ENCODE measurements around the gene RFC1. TPM values are rescaled to one million over a fixed set of nuclear protein-coding genes. Genes with fewer than 3 reads are reported as not detected.

The RFC1 gene
- total RNA-seq, 1 experiment from 2014 or later, result 56.8 TPM

DNA sequence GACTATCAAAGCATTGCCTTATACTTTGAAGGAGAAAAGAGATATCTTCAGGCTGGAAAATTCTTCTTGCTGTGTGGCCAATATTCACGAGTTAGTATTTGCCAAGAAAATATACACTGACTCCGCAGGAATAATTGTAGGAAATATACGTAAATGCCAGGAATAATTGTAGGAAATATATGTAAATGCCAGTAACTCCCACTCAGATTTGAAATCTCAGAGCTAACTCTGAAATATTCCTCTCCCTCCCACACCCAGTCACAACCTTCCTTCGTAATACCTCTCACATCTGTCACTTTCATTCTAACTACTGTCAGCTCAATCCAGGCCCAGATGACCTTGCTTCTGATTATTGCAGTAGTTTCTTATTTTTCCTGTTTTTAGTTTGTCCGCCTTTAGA lies 110.3 kb downstream of the RFC1 start:
- Histone ChIP-seq H3K9ac (ENCODE audit: extremely low read depth, insufficient read length, low read length) (no peak overlapping the region), H2BK120ac (ENCODE audit: low read depth, low read length, poor library complexity, severe bottlenecking) (no peak overlapping the region), H3K79me2 (ENCODE audit: insufficient read depth, low read length) (no peaks in the 10 kb centered on the region), H3K23me2 (ENCODE audit: insufficient read length, low read depth, low read length, poor library complexity, severe bottlenecking) (no peaks in the 10 kb centered on the region), H2BK20ac (ENCODE audit: low read depth, low read length, poor library complexity, severe bottlenecking) (no peak overlapping the region), H2BK5ac (ENCODE audit: insufficient read length, low read length) (no peak overlapping the region), H2BK12ac (ENCODE audit: insufficient read length, low read depth, low read length) (no peak overlapping the region), H3K27ac (ENCODE audit: insufficient read length, low read depth, low read length) (no peak overlapping the region), H3K4ac (ENCODE audit: low read depth, low read length) (no peak overlapping the region), H4K20me1 (ENCODE audit: control insufficient read depth, insufficient read depth, insufficient read length) (no peaks in the 10 kb centered on the region), H3K9me3 (ENCODE audit: control insufficient read depth, low read depth, low read length) (no peaks in the 10 kb centered on the region), H3K23ac (ENCODE audit: insufficient read length, low read depth, low read length) (no peak overlapping the region), H2AK5ac (ENCODE audit: insufficient read length, low read length) (no peak overlapping the region), H3K79me1 (ENCODE audit: insufficient read depth, low read depth, low read length, poor library complexity, severe bottlenecking) (no peaks in the 10 kb centered on the region), H3K56ac (ENCODE audit: insufficient read length, low read depth, low read length) (no peak overlapping the region), H4K5ac (ENCODE audit: insufficient read length, low read depth, low read length) (no peak overlapping the region), H3K27me3 (ENCODE audit: insufficient read depth, low read length) (no peaks in the 10 kb centered on the region), H3T11ph (ENCODE audit: low read length) (no peak overlapping the region), H4K91ac (ENCODE audit: insufficient read length, low read depth, low read length) (no peak overlapping the region), H3K4me1 (ENCODE audit: insufficient read depth, low read length) (no peaks in the 10 kb centered on the region), H4K8ac (replicated peaks; ENCODE audit: insufficient read length, low read depth, low read length) (no peak overlapping the region), H3K14ac (ENCODE audit: insufficient read depth, low read length) (no peak overlapping the region), H3K18ac (ENCODE audit: insufficient read length, low read depth, low read length) (no peak overlapping the region), H2BK15ac (ENCODE audit: low read depth, low read length) (no peak overlapping the region), H2AFZ (ENCODE audit: low read length) (no peak overlapping the region), H3K4me2 (ENCODE audit: insufficient read depth, insufficient read length, low read length) (no peak overlapping the region)
- no peak overlapping the region for H3K4me3 Mint-ChIP-seq
- TF ChIP-seq, protein P1, sequence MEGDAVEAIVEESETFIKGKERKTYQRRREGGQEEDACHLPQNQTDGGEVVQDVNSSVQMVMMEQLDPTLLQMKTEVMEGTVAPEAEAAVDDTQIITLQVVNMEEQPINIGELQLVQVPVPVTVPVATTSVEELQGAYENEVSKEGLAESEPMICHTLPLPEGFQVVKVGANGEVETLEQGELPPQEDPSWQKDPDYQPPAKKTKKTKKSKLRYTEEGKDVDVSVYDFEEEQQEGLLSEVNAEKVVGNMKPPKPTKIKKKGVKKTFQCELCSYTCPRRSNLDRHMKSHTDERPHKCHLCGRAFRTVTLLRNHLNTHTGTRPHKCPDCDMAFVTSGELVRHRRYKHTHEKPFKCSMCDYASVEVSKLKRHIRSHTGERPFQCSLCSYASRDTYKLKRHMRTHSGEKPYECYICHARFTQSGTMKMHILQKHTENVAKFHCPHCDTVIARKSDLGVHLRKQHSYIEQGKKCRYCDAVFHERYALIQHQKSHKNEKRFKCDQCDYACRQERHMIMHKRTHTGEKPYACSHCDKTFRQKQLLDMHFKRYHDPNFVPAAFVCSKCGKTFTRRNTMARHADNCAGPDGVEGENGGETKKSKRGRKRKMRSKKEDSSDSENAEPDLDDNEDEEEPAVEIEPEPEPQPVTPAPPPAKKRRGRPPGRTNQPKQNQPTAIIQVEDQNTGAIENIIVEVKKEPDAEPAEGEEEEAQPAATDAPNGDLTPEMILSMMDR (conservative IDR thresholded peaks at IDR 0.05), result no peak
- peak overlapping the region in 2 of 3 experiments; percentile 0 to 68; a peak in 2 of 7 replicates for H3K27ac Mint-ChIP-seq
- H3K4me1 Mint-ChIP-seq, result peaks cover 5 to 6% of the 10 kb centered on the region in 2 experiments; a peak in 3 of 4 replicates
- H3K36me3 Mint-ChIP-seq (ENCODE audit: insufficient read depth in 1 of 3, low read depth in 3 of 3), result peaks cover 7 to 16% (median 8%) of the 10 kb centered on the region in 3 experiments
- 100% methylated on average over 1 of the region's 5 CpGs for WGBS (ENCODE audit: extremely low coverage, insufficient read length, low lambda C conversion rate)
- H3K27me3 Mint-ChIP-seq (ENCODE audit: low read depth), result no peaks in the 10 kb centered on the region
- H3K9me3 Mint-ChIP-seq, result no peaks in the 10 kb centered on the region
- DNase-seq, result no peak
